ENCODE data around the gene ZCCHC9. TPM values are rescaled to one million over a fixed set of nuclear protein-coding genes. Genes with fewer than 3 reads are reported as not detected.
"Not testable (repeated sequence)": the region's sequence is repeated elsewhere in the genome, so short reads cannot be mapped to it uniquely, and the experiment has no call there.

Gene ZCCHC9
- total RNA-seq, 1 experiment from 2014 or later, result 16.5 TPM

- H3K4me3 ChIP-seq (ENCODE audit: low read depth, low read length, poor library complexity, severe bottlenecking), result no peak overlapping the region
- H3K27me3 ChIP-seq (replicated peaks; ENCODE audit: insufficient read depth, low read depth, low read length, poor library complexity), result no peaks in the 10 kb centered on the region
- intact Hi-C loops (cut with micrococcal nuclease; ENCODE audit: unreplicated experiment), result no loop called here
- no peak for DNase-seq (ENCODE audit: low spot score)
- no TSS peak for BruUV-seq (replicated peaks)
- CTCF ChIA-PET, result no interaction called here
- H3K4me1 ChIP-seq (ENCODE audit: insufficient read depth, low read length, poor library complexity, severe bottlenecking), result peaks cover 8% of the 10 kb centered on the region
- no peak overlapping the region for H3K27ac ChIP-seq (ENCODE audit: low read depth, low read length, poor library complexity, severe bottlenecking)
- POLR2A ChIA-PET (ENCODE audit: low non-redundant PET), result no interaction called here
- no peak for TF ChIP-seq CTCF (conservative IDR thresholded peaks at IDR 0.05; ENCODE audit: low read depth, low read length)
- no peak for TF ChIP-seq EZH2 (IDR thresholded peaks at IDR 0.05; ENCODE audit: borderline replicate concordance, low read depth, low read length, poor library complexity, severe bottlenecking)
- H3K36me3 ChIP-seq (ENCODE audit: insufficient read depth, low read length, poor library complexity, severe bottlenecking), result no peaks in the 10 kb centered on the region
- H3K9me3 ChIP-seq (ENCODE audit: low read depth, low read length, poor library complexity, severe bottlenecking), result no peaks in the 10 kb centered on the region
Measured at GRCh38 chr5:81265101-81265500, 36.3 kb upstream of the ZCCHC9 start.

GRCh38 chr5:81268521-81269196 is 32.7 kb upstream of the ZCCHC9 start:
- Histone ChIP-seq H3K36me3 (ENCODE audit: insufficient read depth, low read length, poor library complexity, severe bottlenecking) (no peaks in the 10 kb centered on the region), H3K4me1 (ENCODE audit: insufficient read depth, low read length, poor library complexity, severe bottlenecking) (peaks cover 10% of the 10 kb centered on the region), H3K4me3 (ENCODE audit: low read depth, low read length, poor library complexity, severe bottlenecking) (no peak overlapping the region), H3K27ac (ENCODE audit: low read depth, low read length, poor library complexity, severe bottlenecking) (no peak overlapping the region), H3K9me3 (ENCODE audit: low read depth, low read length, poor library complexity, severe bottlenecking) (no peaks in the 10 kb centered on the region), H3K27me3 (replicated peaks; ENCODE audit: insufficient read depth, low read depth, low read length, poor library complexity) (no peaks in the 10 kb centered on the region)
- ChIA-PET CTCF (no interaction called here), POLR2A (ENCODE audit: low non-redundant PET) (no interaction called here)
- intact Hi-C loops (cut with micrococcal nuclease; ENCODE audit: unreplicated experiment), result no loop called here
- BruUV-seq (replicated peaks), result no TSS peak
- DNase-seq (ENCODE audit: low spot score), result peak; percentile 55
- TF ChIP-seq EZH2 (IDR thresholded peaks at IDR 0.05; ENCODE audit: borderline replicate concordance, low read depth, low read length, poor library complexity, severe bottlenecking) (no peak), CTCF (conservative IDR thresholded peaks at IDR 0.05; ENCODE audit: low read depth, low read length) (no peak)

- Histone ChIP-seq H3K4me3 (ENCODE audit: low read depth, low read length, poor library complexity, severe bottlenecking) (no peak overlapping the region), H3K27me3 (replicated peaks; ENCODE audit: insufficient read depth, low read depth, low read length, poor library complexity) (no peaks in the 10 kb centered on the region), H3K27ac (ENCODE audit: low read depth, low read length, poor library complexity, severe bottlenecking) (no peak overlapping the region), H3K36me3 (ENCODE audit: insufficient read depth, low read length, poor library complexity, severe bottlenecking) (no peaks in the 10 kb centered on the region), H3K4me1 (ENCODE audit: insufficient read depth, low read length, poor library complexity, severe bottlenecking) (peaks cover 10% of the 10 kb centered on the region), H3K9me3 (ENCODE audit: low read depth, low read length, poor library complexity, severe bottlenecking) (no peaks in the 10 kb centered on the region)
- intact Hi-C loops (cut with micrococcal nuclease; ENCODE audit: unreplicated experiment), result no loop called here
- no TSS peak for BruUV-seq (replicated peaks)
- no peak for DNase-seq (ENCODE audit: low spot score)
- TF ChIP-seq EZH2 (IDR thresholded peaks at IDR 0.05; ENCODE audit: borderline replicate concordance, low read depth, low read length, poor library complexity, severe bottlenecking) (no peak), CTCF (conservative IDR thresholded peaks at IDR 0.05; ENCODE audit: low read depth, low read length) (no peak)
- ChIA-PET CTCF (interaction anchor here (0.6 kb wide), 1 partner anchor 38 kb away, joined by 3 read pairs; no protein-coding TSS in a partner anchor), POLR2A (ENCODE audit: low non-redundant PET) (interaction anchor here (0.7 kb wide), 1 partner anchor 23 kb away, joined by 19 read pairs; no protein-coding TSS in a partner anchor)
Measured at GRCh38 chr5:81269751-81270393, 31.5 kb upstream of the ZCCHC9 start.

GRCh38 chr5:81270394-81271027 is 30.9 kb upstream of the ZCCHC9 start:
- BruUV-seq (replicated peaks); H3K27ac ChIP-seq (ENCODE audit: low read depth, low read length, poor library complexity, severe bottlenecking); H3K4me3 ChIP-seq (ENCODE audit: low read depth, low read length, poor library complexity, severe bottlenecking); H3K9me3 ChIP-seq (ENCODE audit: low read depth, low read length, poor library complexity, severe bottlenecking); H3K27me3 ChIP-seq (replicated peaks; ENCODE audit: insufficient read depth, low read depth, low read length, poor library complexity); H3K36me3 ChIP-seq (ENCODE audit: insufficient read depth, low read length, poor library complexity, severe bottlenecking); intact Hi-C loops (cut with micrococcal nuclease; ENCODE audit: unreplicated experiment): not testable (repeated sequence)
- ChIA-PET CTCF (interaction anchor here (0.6 kb wide), 1 partner anchor 37 kb away, joined by 3 read pairs; no protein-coding TSS in a partner anchor), POLR2A (ENCODE audit: low non-redundant PET) (interaction anchor here (0.7 kb wide), 1 partner anchor 24 kb away, joined by 19 read pairs; no protein-coding TSS in a partner anchor)
- peaks cover 10% of the 10 kb centered on the region for H3K4me1 ChIP-seq (ENCODE audit: insufficient read depth, low read length, poor library complexity, severe bottlenecking)
- peak; percentile 21 for DNase-seq (ENCODE audit: low spot score)
